Measurements from ENCODE around the gene PABPC3.

- no peak for TF ChIP-seq CTCF (IDR thresholded peaks at IDR 0.05)
- TF ChIP-seq POLR2A (IDR thresholded peaks at IDR 0.05), result no peak
Measured at GRCh38 chr13:25109341-25109740, 13.4 kb downstream of the PABPC3 start.

Data from Peyer's patch (tissue), 4 donors.